H1 (cell line): ENCODE measurements around the gene HOXD10. TPM values are rescaled to one million over a fixed set of nuclear protein-coding genes. Genes with fewer than 3 reads are reported as not detected.

Experiments
- CTCF ChIA-PET: fragments of 300-600 bp; sonication (Branson Sonifier 250); formaldehyde crosslinking; loops from one replicate; lab custom pipeline; 2021; ENCODE audit not compliant: partially characterized antibody; lab: Charles Lee
- POLR2A ChIA-PET: fragments of 300-600 bp; sonication (Branson Sonifier 250); formaldehyde crosslinking; loops from one replicate; lab custom pipeline; 2021; ENCODE audit warnings: inconsistent platforms; ENCODE audit not compliant: partially characterized antibody; lab: Charles Lee
- DNase-seq, 2 experiments: peaks; one replicate each; pipeline versions ENCODE4 v3.0.0 to v3.0.0-alpha.2; 2010 to 2022; ENCODE audit warnings: low spot score in 2 of 2, low read depth in 1 of 2, mixed read lengths in 1 of 2
- FAIRE-seq: peaks from 2 replicates; lab custom pipeline; 2011; peaks lifted over from hg19 to GRCh38; lab: Jason Lieb, UNC
- H2AFZ ChIP-seq: 2 replicates; pipeline ENCODE4 v1.8.1; 2012; ENCODE audit warnings: low read length, inconsistent platforms
- H2AK5ac ChIP-seq: 2 replicates; pipeline ENCODE4 v1.6.1; 2013; ENCODE audit warnings: low read depth, low read length
- H2BK120ac ChIP-seq: replicated peaks from 2 replicates; pipeline ENCODE3; 2013; ENCODE audit warnings: low read depth, low read length, inconsistent platforms
- H2BK12ac ChIP-seq: 2 replicates; pipeline ENCODE4 v1.6.1; 2013; ENCODE audit warnings: low read depth, low read length
- H2BK15ac ChIP-seq: 2 replicates; pipeline ENCODE4 v1.6.1; 2013; ENCODE audit warnings: low read length
- H2BK20ac ChIP-seq: 2 replicates; pipeline ENCODE4 v1.6.1; 2013; ENCODE audit warnings: low read length
- H2BK5ac ChIP-seq: 2 replicates; pipeline ENCODE4 v1.6.1; 2013; ENCODE audit warnings: low read depth, low read length
- H3K14ac ChIP-seq: 2 replicates; pipeline ENCODE4 v1.6.1; 2013; ENCODE audit warnings: inconsistent platforms; ENCODE audit not compliant: insufficient read length
- H3K18ac ChIP-seq: 2 replicates; pipeline ENCODE4 v1.6.1; 2013; ENCODE audit warnings: low read length; ENCODE audit errors: extremely low read depth
- H3K23ac ChIP-seq: 2 replicates; pipeline ENCODE4 v1.6.1; 2013; ENCODE audit warnings: inconsistent platforms; ENCODE audit not compliant: insufficient read length
- H3K23me2 ChIP-seq: 2 replicates; pipeline ENCODE4 v1.6.1; 2013; ENCODE audit warnings: low read depth, low read length
- H3K27ac ChIP-seq: 2 replicates; pipeline ENCODE4 v1.6.1; 2011; ENCODE audit warnings: low read depth, low read length, inconsistent platforms
- H3K27me3 ChIP-seq, 4 experiments: replicated peaks in 1 of 4; 1 replicate in 1 of 4; 2 replicates in 3 of 4; pipeline versions ENCODE4 v1.6.1 to v1.8.1; 2011 to 2013; ENCODE audit warnings: low read length in 3 of 4, mild to moderate bottlenecking in 3 of 4, inconsistent platforms in 2 of 4, mixed read lengths in 2 of 4, moderate library complexity in 1 of 4; ENCODE audit not compliant: control insufficient read depth in 3 of 4, insufficient read depth in 3 of 4; ENCODE audit errors: extremely low read depth in 1 of 4
- H3K36me3 ChIP-seq, 4 experiments: 2 replicates each; pipeline versions ENCODE4 v1.6.1 to v1.8.1; 2011 to 2013; ENCODE audit warnings: mild to moderate bottlenecking in 4 of 4, low read length in 3 of 4, moderate library complexity in 2 of 4, control low read depth in 1 of 4, inconsistent platforms in 1 of 4; ENCODE audit not compliant: insufficient read depth in 4 of 4, control insufficient read depth in 2 of 4
- H3K4ac ChIP-seq: replicated peaks from 2 replicates; pipeline ENCODE3; 2013; ENCODE audit warnings: low read length, low read depth, mixed read lengths, inconsistent platforms; ENCODE audit not compliant: insufficient read length
- H3K4me1 ChIP-seq, 4 experiments: replicated peaks in 1 of 4; 1 replicate in 1 of 4; 2 replicates in 3 of 4; pipeline versions ENCODE4 v1.6.1 to v1.8.1; 2011 to 2013; ENCODE audit warnings: low read length in 3 of 4, inconsistent platforms in 2 of 4, mixed read lengths in 1 of 4; ENCODE audit not compliant: insufficient read depth in 4 of 4, control insufficient read depth in 3 of 4
- H3K4me2 ChIP-seq, 2 experiments: 2 replicates each; pipeline versions ENCODE4 v1.6.1 to v1.8.1; 2011 to 2013; ENCODE audit warnings: low read depth in 2 of 2, low read length in 2 of 2, control low read depth in 1 of 2, inconsistent platforms in 1 of 2, mild to moderate bottlenecking in 1 of 2; ENCODE audit not compliant: insufficient read depth in 1 of 2
- H3K4me3 ChIP-seq, 4 experiments: fragments of 200-600, 300-600 bp in 1 of 4; sonication (generic), shearing (Covaris generic), sonication (Bioruptor Twin) in 1 of 4; 2 replicates each; pipeline versions ENCODE4 v1.5.1 to v1.8.1; 2011 to 2016; ENCODE audit warnings: low read length in 4 of 4, low read depth in 3 of 4, control low read depth in 2 of 4, inconsistent platforms in 2 of 4, mild to moderate bottlenecking in 2 of 4, mixed read lengths in 1 of 4, moderate library complexity in 1 of 4; ENCODE audit not compliant: insufficient read depth in 2 of 4; ENCODE audit errors: extremely low read depth in 1 of 4
- H3K56ac ChIP-seq: replicated peaks from 2 replicates; pipeline ENCODE3; 2013; ENCODE audit warnings: low read depth, mild to moderate bottlenecking, mixed read lengths, low read length, inconsistent platforms; ENCODE audit not compliant: insufficient read length
- H3K79me1 ChIP-seq: 2 replicates; pipeline ENCODE4 v1.6.1; 2013; ENCODE audit warnings: low read depth, low read length, control low read depth
- H3K79me2 ChIP-seq, 2 experiments: 2 replicates each; pipeline versions ENCODE4 v1.6.1 to v1.8.1; 2012 to 2013; ENCODE audit warnings: low read length in 2 of 2, mild to moderate bottlenecking in 2 of 2, inconsistent platforms in 1 of 2; ENCODE audit not compliant: insufficient read depth in 2 of 2, control insufficient read depth in 1 of 2
- H3K9ac ChIP-seq, 4 experiments: replicated peaks in 1 of 4; 1 replicate in 1 of 4; 2 replicates in 3 of 4; pipeline versions ENCODE4 v1.6.1 to v1.8.1; 2011 to 2013; ENCODE audit warnings: low read depth in 3 of 4, low read length in 3 of 4, control low read depth in 2 of 4, mild to moderate bottlenecking in 2 of 4, moderate library complexity in 2 of 4, inconsistent platforms in 1 of 4; ENCODE audit errors: extremely low read depth in 1 of 4
- H3K9me3 ChIP-seq, 2 experiments: 2 replicates each; pipeline versions ENCODE4 v1.6.1 to v1.8.1; 2012 to 2013; ENCODE audit warnings: mild to moderate bottlenecking in 2 of 2, moderate library complexity in 2 of 2, control low read depth in 1 of 2, inconsistent platforms in 1 of 2, low read depth in 1 of 2, low read length in 1 of 2, mixed read lengths in 1 of 2; ENCODE audit not compliant: insufficient read depth in 2 of 2
- H4K20me1 ChIP-seq, 2 experiments: replicated peaks in 1 of 2; 2 replicates each; pipeline versions ENCODE3 to v1.8.1; 2011 to 2013; ENCODE audit warnings: inconsistent platforms in 2 of 2, low read length in 2 of 2, mild to moderate bottlenecking in 1 of 2; ENCODE audit not compliant: insufficient read depth in 2 of 2, control insufficient read depth in 1 of 2
- H4K5ac ChIP-seq: 2 replicates; pipeline ENCODE4 v1.6.1; 2013; ENCODE audit warnings: low read length, low read depth, mixed read lengths, inconsistent platforms; ENCODE audit not compliant: insufficient read length
- H4K8ac ChIP-seq: 2 replicates; pipeline ENCODE4 v1.8.0; 2013; ENCODE audit warnings: mild to moderate bottlenecking, moderate library complexity, low read length, inconsistent platforms; ENCODE audit not compliant: insufficient read depth; ENCODE audit errors: extremely low read depth
- H4K91ac ChIP-seq: replicated peaks from 2 replicates; pipeline ENCODE3; 2013; ENCODE audit warnings: low read length, mixed read lengths, inconsistent platforms; ENCODE audit not compliant: insufficient read length
- E2F6 ChIP-seq: IDR thresholded peaks from 2 replicates; pipeline ENCODE4 v1.6.1; 2012; ENCODE audit warnings: inconsistent platforms
- EP300 ChIP-seq, 2 experiments: IDR thresholded peaks; 1 replicate in 1 of 2; 2 replicates in 1 of 2; pipeline ENCODE4 v1.6.1; 2011 to 2012; ENCODE audit warnings: low read depth in 2 of 2, low read length in 2 of 2, mild to moderate bottlenecking in 2 of 2, borderline replicate concordance in 1 of 2, inconsistent platforms in 1 of 2, moderate library complexity in 1 of 2
- GABPA ChIP-seq: IDR thresholded peaks from 2 replicates; pipeline ENCODE4 v1.6.1; 2011; ENCODE audit warnings: mild to moderate bottlenecking, low read length, moderate library complexity, borderline replicate concordance; ENCODE audit not compliant: insufficient read depth
- NRF1 ChIP-seq: IDR thresholded peaks from 2 replicates; pipeline ENCODE4 v1.6.1; 2011; ENCODE audit warnings: mild to moderate bottlenecking, low read depth, low read length, improper control_type of control experiment
- PHF8 ChIP-seq: fragments of 200-600 bp; sonication (generic); conservative IDR thresholded peaks from 2 replicates; pipeline ENCODE4 v1.7.1; 2012; ENCODE audit warnings: low read depth, mild to moderate bottlenecking, inconsistent platforms, low read length, moderate library complexity
- RFX5 ChIP-seq: IDR thresholded peaks from 2 replicates; pipeline ENCODE4 v1.6.1; 2011; ENCODE audit warnings: low read depth, low read length, improper control_type of control experiment, borderline replicate concordance
- SAP30 ChIP-seq: fragments of 300-600 bp; sonication (generic); IDR thresholded peaks from 2 replicates; pipeline ENCODE4 v1.7.1; 2012; ENCODE audit warnings: low read length, moderate library complexity, mild to moderate bottlenecking, inconsistent platforms; ENCODE audit not compliant: insufficient read depth, insufficient replicate concordance
- SIN3A ChIP-seq, 2 experiments: IDR thresholded peaks in 1 of 2; conservative IDR thresholded peaks in 1 of 2; 2 replicates each; pipeline ENCODE4 v1.6.1; 2011 to 2012; ENCODE audit warnings: low read length in 2 of 2, improper control_type of control experiment in 1 of 2, low read depth in 1 of 2, mild to moderate bottlenecking in 1 of 2
- SIX5 ChIP-seq: IDR thresholded peaks from 2 replicates; pipeline ENCODE4 v1.6.1; 2011; ENCODE audit warnings: mild to moderate bottlenecking, low read depth, low read length
- SP2 ChIP-seq: IDR thresholded peaks from 2 replicates; pipeline ENCODE4 v1.6.1; 2012; ENCODE audit warnings: mild to moderate bottlenecking, low read length, inconsistent platforms
- SP4 ChIP-seq: IDR thresholded peaks from 2 replicates; pipeline ENCODE4 v1.6.1; 2012; ENCODE audit warnings: low read length, inconsistent platforms
- TEAD4 ChIP-seq: IDR thresholded peaks from 2 replicates; pipeline ENCODE4 v1.6.1; 2012; ENCODE audit warnings: low read depth, low read length, inconsistent platforms, mixed read lengths
- YY1 ChIP-seq: IDR thresholded peaks from 2 replicates; pipeline ENCODE4 v1.6.1; 2011; ENCODE audit warnings: low read depth, mild to moderate bottlenecking, low read length
- WGBS, 2 experiments: shearing (Covaris generic) in 1 of 2; methylation state at CpG; one replicate each; pipeline versions ENCODE4 v1.1.6 to v1.1.7; 2013 to 2015; ENCODE audit warnings: low lambda C conversion rate in 2 of 2, mixed read lengths in 2 of 2, inconsistent platforms in 1 of 2, low coverage in 1 of 2, missing lambda C conversion rate in 1 of 2; ENCODE audit not compliant: insufficient replicate concordance in 2 of 2, insufficient coverage in 1 of 2, insufficient read length in 1 of 2; ENCODE audit errors: extremely low coverage in 1 of 2, missing lambda C conversion rate in 1 of 2; 5-methylcytosine and 5-hydroxymethylcytosine counted together
- polyA plus RNA-seq, 7 experiments: library from polyadenylated mRNA; depleted of rRNA in 3 of 7; stranded (reverse) in 5 of 7; unstranded in 2 of 7; fragments of >200 nt in 5 of 7; fragments of 200-250 nt in 2 of 7; gene quantifications; 1 replicate in 5 of 7; 2 replicates in 1 of 7; 4 replicates in 1 of 7; pipeline versions ENCODE4 v1.2.1 to v1.2.3, GENCODE V29; 2011 to 2013; ENCODE audit warnings: missing spikeins in 2 of 7, mixed read lengths in 2 of 7
- total RNA-seq: library from RNA; stranded (reverse); fragmentation: NEBNext Ultra II Directional; extraction: Animal tissue kit (Norgen Biotek cat#: 25700); gene quantifications from 2 replicates; pipeline ENCODE4 v1.2.1, GENCODE V29; 2021

HOXD10 gene
- total and polyA plus RNA-seq, 2 of the 8 experiments (the other 6 are each of a cell fraction or from before 2014, with no cell fraction given): not detected

- no peak overlapping the region for H4K91ac ChIP-seq
- ChIA-PET POLR2A (interaction anchor here (1.5 kb wide), 1 partner anchor 50 kb away, joined by 4 read pairs; no protein-coding TSS in a partner anchor), CTCF (interaction anchor here (0.6 to 3.6 kb wide), 5 partner anchors 11 to 282 kb away, joined by 3 to 25 read pairs (median 3); no protein-coding TSS in a partner anchor)
- H2BK120ac ChIP-seq: no peak overlapping the region
- no peaks in the 10 kb centered on the region for H3K79me2 ChIP-seq
- H3K27ac ChIP-seq: no peak overlapping the region
- H3K36me3 ChIP-seq: peaks cover 0 to 5% (median 0%) of the 10 kb centered on the region in 4 experiments; a peak in 1 of 8 replicates
- no peak overlapping the region for H2BK5ac ChIP-seq
- H2BK15ac ChIP-seq: no peak overlapping the region
- peak overlapping the region; percentile 33; the same call in 1 of the 2 replicates for H2BK12ac ChIP-seq
- no peak overlapping the region for H3K56ac ChIP-seq
- H3K4me2 ChIP-seq: peak overlapping the region in 1 of 2 experiments; percentile 38; a peak in 1 of 4 replicates
- H4K20me1 ChIP-seq: peaks cover 33 to 34% of the 10 kb centered on the region in 2 experiments
- H2AFZ ChIP-seq: no peak overlapping the region
- no peak overlapping the region for H3K18ac ChIP-seq
- H3K27me3 ChIP-seq: peaks cover 97 to 100% (median 100%) of the 10 kb centered on the region in 4 experiments
- H2AK5ac ChIP-seq: no peak overlapping the region
- no peak overlapping the region for H3K9ac ChIP-seq
- H4K8ac ChIP-seq: no peak overlapping the region
- H3K79me1 ChIP-seq: no peaks in the 10 kb centered on the region
- H3K4ac ChIP-seq: no peak overlapping the region
- H3K4me1 ChIP-seq: peaks cover 0 to 12% (median 6%) of the 10 kb centered on the region in 4 experiments; a peak in 5 of 7 replicates
- H4K5ac ChIP-seq: no peak overlapping the region
- H3K9me3 ChIP-seq: no peaks in the 10 kb centered on the region
- no peak for DNase-seq
- H3K23me2 ChIP-seq: 0 out of 2 replicates have a peak, but pooled peaks cover 2% of the 10 kb centered on the region
- H3K4me3 ChIP-seq: no peak overlapping the region
- no peak overlapping the region for H3K14ac ChIP-seq
- no peak for FAIRE-seq
- WGBS, 2 experiments: 22% methylated on average over 13 of the region's 13 CpGs; no CpG with 5 or more reads in 1 of the 2 experiments
- H2BK20ac ChIP-seq: no peak overlapping the region
- no peak overlapping the region for H3K23ac ChIP-seq
- no peak for TF ChIP-seq RFX5
- no peak for TF ChIP-seq GABPA
- no peak for TF ChIP-seq PHF8
- no peak for TF ChIP-seq YY1
- no peak for TF ChIP-seq SIX5
- no peak for TF ChIP-seq SAP30
- no peak for TF ChIP-seq E2F6
- TF ChIP-seq SP4: no peak
- no peak for TF ChIP-seq SP2
- TF ChIP-seq SIN3A (conservative IDR thresholded peaks at IDR 0.05 in 1 of 2, IDR thresholded peaks at IDR 0.05 in 1 of 2; ENCODE audit: low read depth in 1 of 2, low read length in 2 of 2): no peak
- TF ChIP-seq EP300 (IDR thresholded peaks at IDR 0.05; ENCODE audit: borderline replicate concordance in 1 of 2, low read depth in 2 of 2, low read length in 2 of 2): no peak
- no peak for TF ChIP-seq TEAD4
- TF ChIP-seq NRF1: no peak
Observed at GRCh38 chr2:176164201-176164600, 47.6 kb downstream of the HOXD10 start.
